CD4-positive, alpha-beta T cell treated with Interleukin-17A for 1 hour (primary cell): ENCODE measurements around the gene CEP162.
"Not testable (repeated sequence)": the region's sequence is repeated elsewhere in the genome, so short reads cannot be mapped to it uniquely, and the experiment has no call there.

ENCODE experiments used
- DNase-seq: peaks from one replicate; pipeline ENCODE4 v3.0.0-alpha.2; 2020

The CEP162 gene

GRCh38 chr6:84223608-84224007 is 3.8 kb downstream of the CEP162 start:
- DNase-seq: not testable (repeated sequence)

DNA sequence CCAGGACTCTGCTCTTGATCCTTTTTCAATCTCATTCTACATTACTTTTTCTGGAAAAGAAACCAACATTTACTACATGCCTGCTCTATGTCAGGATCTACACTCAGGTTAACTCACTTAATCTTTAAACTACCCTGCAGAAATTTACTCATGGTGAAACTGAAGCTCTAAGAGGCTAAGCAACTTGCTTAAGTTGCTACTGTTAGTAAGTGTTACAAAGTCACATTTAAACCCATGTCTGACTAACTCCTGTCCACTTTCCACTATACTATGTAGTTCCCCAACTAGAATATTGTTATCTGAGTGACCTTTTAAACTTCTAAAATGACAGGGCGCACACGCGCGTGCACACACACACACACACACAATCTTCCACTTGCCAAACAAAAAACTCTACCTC is 5.0 kb downstream of the CEP162 start:
- DNase-seq: no peak

- peak; percentile 38 for DNase-seq
Measured at GRCh38 chr6:84220809-84221409, 6.5 kb downstream of the CEP162 start.

- DNase-seq: no peak
Measured at GRCh38 chr6:84218091-84218490, 9.4 kb downstream of the CEP162 start.

GRCh38 chr6:84213217-84213616 is 14.2 kb downstream of the CEP162 start:
- no peak for DNase-seq

DNA sequence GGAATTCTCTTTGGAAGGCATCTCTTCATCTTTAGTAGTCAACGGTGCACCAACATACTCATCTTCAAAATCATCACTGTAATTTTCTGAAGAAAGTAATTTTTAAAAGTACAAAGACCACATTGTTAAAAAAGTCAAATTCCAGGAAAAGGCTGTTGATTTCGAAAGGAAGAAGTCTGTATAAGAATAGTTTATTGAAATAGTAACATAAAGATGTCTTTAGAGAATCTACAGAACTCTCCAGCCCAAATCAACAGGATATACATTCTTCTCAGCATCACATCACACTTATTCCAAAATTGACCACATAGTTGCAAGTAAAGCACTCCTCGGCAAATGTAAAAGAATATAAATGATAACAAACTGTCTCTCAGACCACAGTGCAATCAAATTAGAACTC is 23.4 kb downstream of the CEP162 start:
- DNase-seq: no peak

- not testable (repeated sequence) for DNase-seq
Measured at GRCh38 chr6:84199987-84200386, 27.5 kb downstream of the CEP162 start.

DNA sequence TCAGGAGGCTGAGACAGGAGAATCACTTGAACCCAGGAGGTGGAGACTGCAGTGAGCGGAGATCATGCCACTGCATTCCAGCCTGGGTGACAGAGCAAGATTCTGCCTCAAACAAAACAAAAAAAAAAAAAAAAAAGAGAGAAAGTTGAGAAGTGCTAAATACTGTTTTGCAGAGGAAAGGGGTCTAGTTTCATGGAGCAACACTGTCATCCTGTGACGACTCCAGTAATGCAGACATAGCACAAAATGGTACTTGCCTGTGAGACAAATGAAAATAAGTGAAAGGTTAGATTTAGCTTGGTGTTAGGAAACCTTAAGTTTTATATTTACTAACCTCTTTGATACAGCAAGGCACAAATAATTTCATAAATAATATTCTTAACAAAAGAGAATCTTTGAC is 29.7 kb downstream of the CEP162 start:
- no peak for DNase-seq

GRCh38 chr6:84193114-84193708 is 34.2 kb downstream of the CEP162 start:
- DNase-seq: no peak

GRCh38 chr6:84191802-84192201 is 35.6 kb downstream of the CEP162 start:
- DNase-seq: no peak

DNA sequence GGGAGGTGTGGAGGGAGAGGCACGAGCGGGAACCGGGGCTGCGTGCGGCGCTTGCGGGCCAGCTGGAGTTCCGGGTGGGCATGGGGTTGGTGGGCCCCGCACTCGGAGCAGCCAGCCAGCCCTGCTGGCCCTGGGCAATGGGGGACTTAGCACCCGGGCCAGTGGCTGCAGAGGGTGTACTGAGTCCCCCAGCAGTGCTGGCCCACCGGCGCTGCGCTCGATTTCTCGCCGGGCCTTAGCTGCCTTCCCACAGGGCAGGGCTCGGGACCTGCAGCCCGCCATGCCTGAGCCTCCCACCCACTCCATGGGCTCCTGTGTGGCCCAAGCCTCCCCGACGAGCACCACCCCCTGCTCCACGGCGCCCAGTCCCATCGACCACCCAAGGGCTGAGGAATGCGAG is 38.1 kb downstream of the CEP162 start:
- DNase-seq: not testable (repeated sequence)

GRCh38 chr6:84183430-84183829 is 44.0 kb downstream of the CEP162 start:
- no peak for DNase-seq

DNA sequence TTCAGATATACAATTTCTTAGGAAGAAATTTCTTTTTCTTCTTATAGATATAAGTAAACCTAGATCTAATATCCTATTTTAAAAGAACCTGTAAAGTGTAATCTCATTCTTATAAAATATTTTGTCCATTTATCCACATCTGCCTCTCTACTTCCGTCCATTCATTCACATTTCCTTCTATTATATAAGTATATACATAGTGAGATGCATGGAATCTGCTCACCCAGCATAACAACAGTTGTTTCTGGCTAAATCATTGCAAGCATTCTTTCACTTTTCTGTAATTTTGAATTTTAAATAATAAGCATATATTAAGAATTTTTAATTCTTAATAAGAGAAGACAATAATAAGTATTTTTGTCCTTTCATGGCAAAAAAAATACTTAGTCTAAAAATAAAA is 45.4 kb downstream of the CEP162 start:
- no peak for DNase-seq

DNA sequence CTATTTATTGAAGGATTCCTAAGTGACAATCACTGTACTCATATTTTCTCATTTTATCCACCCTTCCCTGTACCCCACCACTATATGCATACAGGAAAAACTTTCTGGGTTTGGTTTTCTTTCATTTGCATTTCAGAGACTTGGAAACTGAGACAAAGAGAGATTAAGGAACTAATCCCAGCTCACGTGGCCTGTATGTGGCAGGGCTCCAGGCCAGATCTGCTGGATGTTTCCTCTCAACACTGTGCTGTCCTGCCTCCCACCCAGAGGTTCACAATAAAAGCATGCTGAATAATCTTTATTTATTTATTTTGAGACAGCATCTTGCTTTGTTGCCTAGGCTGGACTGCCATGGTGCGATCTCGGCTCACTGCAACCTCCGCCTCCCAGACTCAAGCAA is 50.2 kb downstream of the CEP162 start:
- no peak for DNase-seq

DNA sequence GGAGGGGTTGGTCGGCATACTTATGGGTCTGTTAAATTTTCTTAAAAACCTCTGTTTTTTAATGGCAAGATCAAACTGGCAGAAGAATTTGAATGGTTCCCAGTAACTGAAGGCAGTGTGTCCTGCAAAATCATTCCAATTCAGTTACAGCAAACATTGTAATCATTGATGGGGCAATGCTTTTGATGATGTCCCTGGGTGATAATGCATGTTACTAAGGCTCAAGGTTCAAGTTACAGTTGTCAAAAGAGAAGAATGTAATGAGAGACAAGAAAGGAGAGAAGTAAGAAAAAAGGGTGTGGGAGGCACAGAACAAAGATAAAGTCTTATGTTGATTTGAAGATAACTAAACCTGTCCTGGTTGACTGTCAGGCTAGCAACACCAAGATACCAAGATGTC is 54.9 kb downstream of the CEP162 start:
- DNase-seq: no peak

GRCh38 chr6:84172080-84172479 is 55.4 kb downstream of the CEP162 start:
- no peak for DNase-seq

DNA sequence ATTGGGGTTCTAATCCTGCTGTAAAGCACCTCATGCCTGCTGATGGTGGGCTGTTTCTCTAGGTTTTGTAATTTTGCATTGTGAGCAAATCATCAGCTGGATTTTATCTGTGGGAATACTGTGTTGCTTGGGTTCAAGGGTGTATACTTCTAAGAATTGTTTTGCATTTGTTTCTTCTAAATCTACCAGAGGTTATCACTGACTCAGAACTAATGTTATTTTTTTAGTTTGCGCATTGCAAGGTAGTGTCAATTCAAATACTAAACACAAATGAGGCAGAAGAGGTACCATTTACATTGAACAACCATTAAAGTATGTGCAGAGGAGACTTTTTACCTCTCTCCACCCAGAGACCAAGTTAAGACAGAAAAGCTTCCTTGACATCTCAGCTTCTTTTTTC is 60.0 kb downstream of the CEP162 start:
- DNase-seq: no peak

- no peak for DNase-seq
Measured at GRCh38 chr6:84166395-84166794, 61.0 kb downstream of the CEP162 start.

- DNase-seq: not testable (repeated sequence)
Measured at GRCh38 chr6:84164328-84164727, 63.1 kb downstream of the CEP162 start.

DNA sequence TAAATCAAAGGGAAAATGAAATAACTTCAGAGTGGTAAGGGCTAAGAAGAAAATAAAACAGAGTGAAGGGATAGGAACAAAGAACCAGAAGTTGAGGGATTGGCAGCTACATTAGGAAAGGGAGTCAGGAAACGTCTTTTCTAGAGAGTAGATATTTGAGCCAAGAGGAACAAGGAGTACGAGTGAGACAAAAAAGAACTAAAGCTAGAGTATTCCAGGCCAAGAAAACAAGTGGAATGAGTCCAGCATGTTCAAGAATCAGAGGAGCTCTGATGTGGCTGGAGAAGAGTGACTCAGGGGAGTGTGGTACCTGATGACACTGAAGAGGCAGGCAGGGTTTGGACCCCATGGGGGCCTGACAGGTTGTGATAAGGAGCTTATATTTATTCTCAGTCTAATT is 66.3 kb downstream of the CEP162 start:
- DNase-seq: no peak

GRCh38 chr6:84156306-84156705 is 71.1 kb downstream of the CEP162 start:
- no peak for DNase-seq

- DNase-seq: no peak
Measured at GRCh38 chr6:84151669-84152068, 75.8 kb downstream of the CEP162 start.

DNA sequence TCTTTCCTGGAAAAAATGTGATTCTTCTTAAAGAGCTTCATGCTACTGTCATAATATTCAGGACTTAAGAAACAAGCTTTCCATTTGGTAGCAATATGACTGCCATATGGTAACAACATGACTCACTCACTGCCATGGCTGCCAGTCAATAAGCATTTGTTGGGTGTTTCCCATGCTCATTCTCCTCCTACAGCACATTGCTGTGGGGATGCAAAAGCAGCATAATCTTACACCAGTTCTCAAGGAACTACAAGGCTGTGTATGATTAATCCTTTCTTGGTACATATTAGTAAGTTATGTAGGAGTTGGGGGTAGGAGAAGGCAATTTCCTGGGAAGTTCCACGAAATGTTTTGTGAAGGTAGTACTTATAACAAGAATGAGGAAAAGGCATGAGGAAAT is 76.7 kb downstream of the CEP162 start:
- DNase-seq: no peak

DNA sequence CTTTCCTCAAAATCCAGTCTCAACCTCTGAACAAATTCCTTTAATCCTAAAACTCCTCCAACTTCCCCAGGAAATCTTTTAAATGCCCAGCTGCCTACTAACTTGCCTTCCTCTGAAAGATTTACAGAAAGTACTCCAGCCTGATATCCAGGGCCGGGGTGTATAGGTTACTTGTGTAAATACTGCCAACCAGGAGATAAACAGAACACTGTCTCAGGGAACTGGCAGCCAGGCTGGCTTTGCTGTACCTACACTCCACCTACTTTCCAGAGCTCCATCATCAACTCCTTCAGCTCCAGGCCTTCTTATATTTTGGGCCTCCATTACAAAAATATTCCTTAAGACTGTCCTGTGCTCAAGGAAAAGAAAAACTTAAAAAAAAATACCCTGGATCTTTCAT is 85.9 kb downstream of the CEP162 start:
- no peak for DNase-seq

- DNase-seq: no peak
Measured at GRCh38 chr6:84139311-84139710, 88.1 kb downstream of the CEP162 start.
